Choroid plexus epithelial cell (primary cell): ENCODE data around the gene SHE.

Source experiments
- DNase-seq: peaks from one replicate; pipeline ENCODE4 v3.0.0-alpha.2; 2010; ENCODE audit warnings: low read depth
- H3K4me3 ChIP-seq: 2 replicates; pipeline ENCODE4 v1.5.1; 2011; ENCODE audit warnings: low read depth, mild to moderate bottlenecking, control low read depth, low read length, moderate library complexity
- TF ChIP-seq, protein P1 (sequence below): conservative IDR thresholded peaks from 2 replicates; pipeline ENCODE4 v1.5.1; 2011; ENCODE audit warnings: low read depth, mild to moderate bottlenecking, control low read depth, inconsistent platforms, low read length, moderate library complexity

Gene SHE

GRCh38 chr1:154497026-154497806 is 5.0 kb downstream of the SHE start:
- DNase-seq = peak; percentile 8
- H3K4me3 ChIP-seq = no peak overlapping the region
- TF ChIP-seq, protein P1, sequence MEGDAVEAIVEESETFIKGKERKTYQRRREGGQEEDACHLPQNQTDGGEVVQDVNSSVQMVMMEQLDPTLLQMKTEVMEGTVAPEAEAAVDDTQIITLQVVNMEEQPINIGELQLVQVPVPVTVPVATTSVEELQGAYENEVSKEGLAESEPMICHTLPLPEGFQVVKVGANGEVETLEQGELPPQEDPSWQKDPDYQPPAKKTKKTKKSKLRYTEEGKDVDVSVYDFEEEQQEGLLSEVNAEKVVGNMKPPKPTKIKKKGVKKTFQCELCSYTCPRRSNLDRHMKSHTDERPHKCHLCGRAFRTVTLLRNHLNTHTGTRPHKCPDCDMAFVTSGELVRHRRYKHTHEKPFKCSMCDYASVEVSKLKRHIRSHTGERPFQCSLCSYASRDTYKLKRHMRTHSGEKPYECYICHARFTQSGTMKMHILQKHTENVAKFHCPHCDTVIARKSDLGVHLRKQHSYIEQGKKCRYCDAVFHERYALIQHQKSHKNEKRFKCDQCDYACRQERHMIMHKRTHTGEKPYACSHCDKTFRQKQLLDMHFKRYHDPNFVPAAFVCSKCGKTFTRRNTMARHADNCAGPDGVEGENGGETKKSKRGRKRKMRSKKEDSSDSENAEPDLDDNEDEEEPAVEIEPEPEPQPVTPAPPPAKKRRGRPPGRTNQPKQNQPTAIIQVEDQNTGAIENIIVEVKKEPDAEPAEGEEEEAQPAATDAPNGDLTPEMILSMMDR = no peak

DNA sequence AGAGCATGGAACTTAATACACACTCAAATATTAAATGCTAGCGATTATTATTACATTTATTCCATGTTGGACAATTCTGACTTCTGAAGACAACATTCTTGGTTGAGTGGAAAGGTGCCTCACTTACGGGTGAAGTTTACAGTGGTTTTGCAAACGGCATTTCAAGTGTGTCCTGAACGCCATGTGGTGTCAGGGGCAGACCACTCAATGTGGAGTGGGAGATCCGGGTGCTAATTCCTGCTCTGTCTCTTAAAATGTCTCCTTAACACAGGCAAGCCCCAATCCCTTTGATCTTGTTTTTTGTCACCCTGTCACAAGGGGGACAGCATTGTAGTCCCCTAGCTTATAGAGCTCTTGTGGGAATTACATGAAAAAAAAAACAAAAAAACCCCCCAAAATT is 5.8 kb downstream of the SHE start:
- TF ChIP-seq, protein P1 = no peak
- DNase-seq = no peak
- H3K4me3 ChIP-seq = no peak overlapping the region

GRCh38 chr1:154495496-154496273 is 6.5 kb downstream of the SHE start:
- no peak for DNase-seq

GRCh38 chr1:154493276-154493675 is 8.9 kb downstream of the SHE start:
- H3K4me3 ChIP-seq = no peak overlapping the region
- TF ChIP-seq, protein P1 = no peak
- no peak for DNase-seq

More at GRCh38 chr1:154495496-154496273, 6.5 kb downstream of the SHE start:
- TF ChIP-seq, protein P1 = no peak
- no peak overlapping the region for H3K4me3 ChIP-seq

- TF ChIP-seq, protein P1 = no peak
- no peak for DNase-seq
- H3K4me3 ChIP-seq = no peak overlapping the region
Observed at GRCh38 chr1:154492115-154492514, 10.1 kb downstream of the SHE start.

GRCh38 chr1:154490317-154490716 is 11.9 kb downstream of the SHE start:
- TF ChIP-seq, protein P1 = no peak

More at GRCh38 chr1:154490317-154490716, 11.9 kb downstream of the SHE start:
- no peak for DNase-seq
- no peak overlapping the region for H3K4me3 ChIP-seq
